Measurements from ENCODE around the gene MTX2. TPM values are rescaled to one million over a fixed set of nuclear protein-coding genes. Genes with fewer than 3 reads are reported as not detected.
"Not testable (repeated sequence)": the region's sequence is repeated elsewhere in the genome, so short reads cannot be mapped to it uniquely, and the experiment has no call there.

Gene MTX2
- total RNA-seq, 1 donor from 2014 or later = 8.5 TPM

GRCh38 chr2:176297737-176298136 is 28.5 kb downstream of the MTX2 start:
- no peak for DNase-seq (ENCODE audit: low spot score in 2 of 2)
- intact Hi-C loops (cut with DNase I) = loop anchor here (10.0 kb wide), 1 partner anchor 157 kb away; no protein-coding TSS in a partner anchor
- no peak overlapping the region for H3K27ac ChIP-seq
- TF ChIP-seq CTCF (IDR thresholded peaks at IDR 0.05) = no peak
- H3K36me3 ChIP-seq = no peaks in the 10 kb centered on the region
- H3K4me3 ChIP-seq = no peak overlapping the region
- H3K4me1 ChIP-seq = no peaks in the 10 kb centered on the region
- H3K9me3 ChIP-seq = no peaks in the 10 kb centered on the region
- no peaks in the 10 kb centered on the region for H3K27me3 ChIP-seq

GRCh38 chr2:176306020-176306419 is 36.8 kb downstream of the MTX2 start:
- H3K36me3 ChIP-seq; intact Hi-C loops (cut with DNase I); H3K4me3 ChIP-seq; H3K27ac ChIP-seq; H3K4me1 ChIP-seq; H3K9me3 ChIP-seq; H3K27me3 ChIP-seq; DNase-seq (ENCODE audit: low spot score in 2 of 2): not testable (repeated sequence)

- Histone ChIP-seq H3K4me1 (no peaks in the 10 kb centered on the region), H3K27me3 (no peaks in the 10 kb centered on the region), H3K36me3 (no peaks in the 10 kb centered on the region), H3K27ac (no peak overlapping the region), H3K4me3 (no peak overlapping the region), H3K9me3 (no peaks in the 10 kb centered on the region)
- intact Hi-C loops (cut with DNase I) = no loop called here
- DNase-seq (ENCODE audit: low spot score in 2 of 2) = no peak
- TF ChIP-seq CTCF (IDR thresholded peaks at IDR 0.05) = no peak
Measured at GRCh38 chr2:176317199-176317598, 48.0 kb downstream of the MTX2 start.

DNA sequence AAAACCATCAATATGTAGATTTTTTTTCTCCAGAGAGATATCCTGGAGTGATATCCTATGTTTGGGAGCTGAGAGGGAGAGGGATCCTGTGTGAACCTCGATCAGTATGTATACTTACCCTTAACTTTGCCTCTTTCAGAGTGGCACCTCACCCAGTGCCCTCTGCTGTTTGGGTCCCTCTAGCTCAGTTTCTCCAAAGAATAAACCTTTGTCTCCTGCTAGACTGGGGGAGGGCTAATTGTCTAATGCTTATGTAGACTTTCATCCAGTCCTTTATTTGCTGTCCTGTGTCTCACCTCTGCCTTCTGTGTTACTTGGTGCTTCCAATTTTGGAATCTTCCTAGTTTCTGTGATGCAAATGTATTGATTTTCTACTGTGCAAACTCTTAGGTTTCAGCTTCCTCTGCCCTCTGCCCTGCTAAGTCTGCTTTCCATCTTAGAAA is 48.4 kb downstream of the MTX2 start:
- DNase-seq (ENCODE audit: low spot score in 2 of 2) = no peak
- Histone ChIP-seq H3K4me3 (no peak overlapping the region), H3K27ac (no peak overlapping the region), H3K27me3 (no peaks in the 10 kb centered on the region), H3K9me3 (no peaks in the 10 kb centered on the region), H3K36me3 (no peaks in the 10 kb centered on the region), H3K4me1 (no peaks in the 10 kb centered on the region)
- no peak for TF ChIP-seq CTCF (IDR thresholded peaks at IDR 0.05)
- intact Hi-C loops (cut with DNase I) = no loop called here

DNA sequence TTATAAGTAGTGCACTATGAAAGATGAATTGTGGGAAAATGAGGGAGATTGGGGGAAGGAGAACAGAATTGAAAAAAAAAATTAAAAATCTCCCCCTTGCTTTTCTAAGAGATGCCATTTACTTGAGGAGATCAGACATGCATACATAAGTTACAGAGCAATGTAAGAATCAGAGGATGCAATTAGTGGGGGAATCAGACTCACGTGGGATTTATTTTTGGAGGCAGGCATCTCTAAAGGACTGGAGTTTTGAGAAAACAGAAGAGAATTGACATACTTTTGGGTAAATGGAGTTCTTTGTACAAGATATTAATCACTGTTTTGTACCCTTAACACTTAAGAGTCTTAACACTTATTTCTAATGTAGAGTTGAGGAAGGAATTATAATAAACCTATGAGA is 52.7 kb downstream of the MTX2 start:
- Histone ChIP-seq H3K27ac (no peak overlapping the region), H3K9me3 (no peaks in the 10 kb centered on the region), H3K4me1 (no peaks in the 10 kb centered on the region), H3K27me3 (no peaks in the 10 kb centered on the region), H3K36me3 (no peaks in the 10 kb centered on the region), H3K4me3 (no peak overlapping the region)
- intact Hi-C loops (cut with DNase I) = no loop called here
- no peak for TF ChIP-seq CTCF (IDR thresholded peaks at IDR 0.05)
- no peak for DNase-seq (ENCODE audit: low spot score in 2 of 2)

GRCh38 chr2:176324862-176325261 is 55.6 kb downstream of the MTX2 start:
- Histone ChIP-seq H3K36me3 (peaks cover 0 to 3% of the 10 kb centered on the region in 2 donors), H3K27me3 (no peaks in the 10 kb centered on the region), H3K4me1 (no peaks in the 10 kb centered on the region), H3K27ac (no peak overlapping the region), H3K9me3 (no peaks in the 10 kb centered on the region), H3K4me3 (no peak overlapping the region)
- intact Hi-C loops (cut with DNase I) = no loop called here
- no peak for DNase-seq (ENCODE audit: low spot score in 2 of 2)
- no peak for TF ChIP-seq CTCF (IDR thresholded peaks at IDR 0.05)
